ENCODE results near the gene AIG1.

The AIG1 gene

GRCh38 chr6:143290206-143290605 is 229.5 kb downstream of the AIG1 start:
- DNase-seq (ENCODE audit: low spot score) = no peak
- TF ChIP-seq CTCF (IDR thresholded peaks at IDR 0.05; ENCODE audit: extremely low read depth, insufficient read depth, missing control alignments) = no peak
- in situ Hi-C loops (cut with MboI; ENCODE audit: low pct_unique_long_range_greater_than_20kb, low sequenced_read_pairs, unreplicated experiment) = no loop called here

GRCh38 chr6:143293523-143293922 is 232.8 kb downstream of the AIG1 start:
- DNase-seq (ENCODE audit: low spot score) = no peak
- in situ Hi-C loops (cut with MboI; ENCODE audit: low pct_unique_long_range_greater_than_20kb, low sequenced_read_pairs, unreplicated experiment) = no loop called here
- no peak for TF ChIP-seq CTCF (IDR thresholded peaks at IDR 0.05; ENCODE audit: extremely low read depth, insufficient read depth, missing control alignments)

- in situ Hi-C loops (cut with MboI; ENCODE audit: low pct_unique_long_range_greater_than_20kb, low sequenced_read_pairs, unreplicated experiment) = no loop called here
- DNase-seq (ENCODE audit: low spot score) = no peak
- no peak for TF ChIP-seq CTCF (IDR thresholded peaks at IDR 0.05; ENCODE audit: extremely low read depth, insufficient read depth, missing control alignments)
Observed at GRCh38 chr6:143294265-143294860, 233.7 kb downstream of the AIG1 start.

- no peak for DNase-seq (ENCODE audit: low spot score)
- in situ Hi-C loops (cut with MboI; ENCODE audit: low pct_unique_long_range_greater_than_20kb, low sequenced_read_pairs, unreplicated experiment) = no loop called here
- TF ChIP-seq CTCF (IDR thresholded peaks at IDR 0.05; ENCODE audit: extremely low read depth, insufficient read depth, missing control alignments) = no peak
Observed at GRCh38 chr6:143295932-143296331, 235.2 kb downstream of the AIG1 start.

- in situ Hi-C loops (cut with MboI; ENCODE audit: low pct_unique_long_range_greater_than_20kb, low sequenced_read_pairs, unreplicated experiment) = no loop called here
Observed at GRCh38 chr6:143298071-143298470, 237.4 kb downstream of the AIG1 start.

GRCh38 chr6:143299253-143300166 is 238.8 kb downstream of the AIG1 start:
- TF ChIP-seq CTCF (IDR thresholded peaks at IDR 0.05; ENCODE audit: extremely low read depth, insufficient read depth, missing control alignments) = no peak
- peak; percentile 39 for DNase-seq (ENCODE audit: low spot score)
- in situ Hi-C loops (cut with MboI; ENCODE audit: low pct_unique_long_range_greater_than_20kb, low sequenced_read_pairs, unreplicated experiment) = no loop called here

More at GRCh38 chr6:143298071-143298470, 237.4 kb downstream of the AIG1 start:
- DNase-seq (ENCODE audit: low spot score) = no peak
- no peak for TF ChIP-seq CTCF (IDR thresholded peaks at IDR 0.05; ENCODE audit: extremely low read depth, insufficient read depth, missing control alignments)
